ENCODE results near the gene CTNND2. TPM values are rescaled to one million over a fixed set of nuclear protein-coding genes. Genes with fewer than 3 reads are reported as not detected.

The CTNND2 gene
- total and polyA plus RNA-seq, 4 donors, result 0.05 to 0.50 (median 0.27) TPM

DNA sequence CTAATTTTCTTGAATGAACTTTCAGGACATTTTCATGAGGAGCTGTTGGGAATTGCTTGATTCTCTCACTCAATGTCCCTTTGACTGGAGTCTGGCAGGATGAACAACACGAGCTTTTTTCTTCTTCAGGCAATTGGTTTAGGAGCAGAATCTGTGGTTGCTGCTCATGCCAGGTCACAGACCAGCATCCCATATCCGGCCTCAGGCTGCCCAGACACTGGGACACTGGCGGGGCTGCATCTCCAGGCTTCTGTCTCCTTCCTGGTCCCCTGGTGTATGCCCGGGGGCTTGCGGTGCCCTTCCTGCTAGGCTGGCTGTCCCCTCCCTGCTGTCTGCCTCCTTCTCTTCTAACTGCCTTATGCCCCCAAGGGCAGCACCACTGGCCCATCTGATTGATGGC, 831.7 kb downstream of the CTNND2 start:
- 77% methylated on average over 5 of the region's 5 CpGs for WGBS
- DNase-seq (ENCODE audit: low spot score), result no peak
- Histone ChIP-seq H3K9ac (ENCODE audit: low read depth in 1 of 2, low read length in 2 of 2) (no peak overlapping the region), H3K36me3 (ENCODE audit: control insufficient read depth in 4 of 4, insufficient read depth in 3 of 4, low read depth in 1 of 4, low read length in 3 of 4) (no peaks in the 10 kb centered on the region), H3K4me3 (ENCODE audit: low read depth in 1 of 3, low read length in 3 of 3) (no peak overlapping the region), H3K9me3 (ENCODE audit: control insufficient read depth in 4 of 4, low read length in 3 of 4) (no peaks in the 10 kb centered on the region), H3K27me3 (ENCODE audit: control insufficient read depth in 4 of 4, insufficient read depth in 4 of 4, low read length in 3 of 4) (peaks cover 0 to 2% (median 0%) of the 10 kb centered on the region in 4 donors), H3K4me1 (ENCODE audit: control insufficient read depth in 4 of 4, insufficient read depth in 4 of 4, low read length in 3 of 4) (no peaks in the 10 kb centered on the region), H3K27ac (ENCODE audit: low read depth in 1 of 2, low read length in 2 of 2) (no peak overlapping the region)
- no peak for TF ChIP-seq YY1 (IDR thresholded peaks at IDR 0.05)
- TF ChIP-seq, protein P1, sequence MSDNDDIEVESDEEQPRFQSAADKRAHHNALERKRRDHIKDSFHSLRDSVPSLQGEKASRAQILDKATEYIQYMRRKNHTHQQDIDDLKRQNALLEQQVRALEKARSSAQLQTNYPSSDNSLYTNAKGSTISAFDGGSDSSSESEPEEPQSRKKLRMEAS (IDR thresholded peaks at IDR 0.05), result no peak
- no peak for TF ChIP-seq NR2F2 (IDR thresholded peaks at IDR 0.05)
- no peak for TF ChIP-seq FOXA1 (IDR thresholded peaks at IDR 0.05)
- no peak for TF ChIP-seq SP1 (IDR thresholded peaks at IDR 0.05)
- no peak for TF ChIP-seq FOXA2 (IDR thresholded peaks at IDR 0.05)
- TF ChIP-seq, protein P2, sequence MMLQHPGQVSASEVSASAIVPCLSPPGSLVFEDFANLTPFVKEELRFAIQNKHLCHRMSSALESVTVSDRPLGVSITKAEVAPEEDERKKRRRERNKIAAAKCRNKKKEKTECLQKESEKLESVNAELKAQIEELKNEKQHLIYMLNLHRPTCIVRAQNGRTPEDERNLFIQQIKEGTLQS (IDR thresholded peaks at IDR 0.05), result no peak
- no peak for TF ChIP-seq TAF1 (conservative IDR thresholded peaks at IDR 0.05)
- TF ChIP-seq RXRA (IDR thresholded peaks at IDR 0.05), result no peak
- TF ChIP-seq, protein P3, sequence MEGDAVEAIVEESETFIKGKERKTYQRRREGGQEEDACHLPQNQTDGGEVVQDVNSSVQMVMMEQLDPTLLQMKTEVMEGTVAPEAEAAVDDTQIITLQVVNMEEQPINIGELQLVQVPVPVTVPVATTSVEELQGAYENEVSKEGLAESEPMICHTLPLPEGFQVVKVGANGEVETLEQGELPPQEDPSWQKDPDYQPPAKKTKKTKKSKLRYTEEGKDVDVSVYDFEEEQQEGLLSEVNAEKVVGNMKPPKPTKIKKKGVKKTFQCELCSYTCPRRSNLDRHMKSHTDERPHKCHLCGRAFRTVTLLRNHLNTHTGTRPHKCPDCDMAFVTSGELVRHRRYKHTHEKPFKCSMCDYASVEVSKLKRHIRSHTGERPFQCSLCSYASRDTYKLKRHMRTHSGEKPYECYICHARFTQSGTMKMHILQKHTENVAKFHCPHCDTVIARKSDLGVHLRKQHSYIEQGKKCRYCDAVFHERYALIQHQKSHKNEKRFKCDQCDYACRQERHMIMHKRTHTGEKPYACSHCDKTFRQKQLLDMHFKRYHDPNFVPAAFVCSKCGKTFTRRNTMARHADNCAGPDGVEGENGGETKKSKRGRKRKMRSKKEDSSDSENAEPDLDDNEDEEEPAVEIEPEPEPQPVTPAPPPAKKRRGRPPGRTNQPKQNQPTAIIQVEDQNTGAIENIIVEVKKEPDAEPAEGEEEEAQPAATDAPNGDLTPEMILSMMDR (IDR thresholded peaks at IDR 0.05; ENCODE audit: low read depth, low read length, missing input control), result no peak
- no peak for TF ChIP-seq EGR1 (IDR thresholded peaks at IDR 0.05; ENCODE audit: low read depth in 2 of 2)
- no peak for TF ChIP-seq HNF4G (IDR thresholded peaks at IDR 0.05)
- TF ChIP-seq, protein P4, sequence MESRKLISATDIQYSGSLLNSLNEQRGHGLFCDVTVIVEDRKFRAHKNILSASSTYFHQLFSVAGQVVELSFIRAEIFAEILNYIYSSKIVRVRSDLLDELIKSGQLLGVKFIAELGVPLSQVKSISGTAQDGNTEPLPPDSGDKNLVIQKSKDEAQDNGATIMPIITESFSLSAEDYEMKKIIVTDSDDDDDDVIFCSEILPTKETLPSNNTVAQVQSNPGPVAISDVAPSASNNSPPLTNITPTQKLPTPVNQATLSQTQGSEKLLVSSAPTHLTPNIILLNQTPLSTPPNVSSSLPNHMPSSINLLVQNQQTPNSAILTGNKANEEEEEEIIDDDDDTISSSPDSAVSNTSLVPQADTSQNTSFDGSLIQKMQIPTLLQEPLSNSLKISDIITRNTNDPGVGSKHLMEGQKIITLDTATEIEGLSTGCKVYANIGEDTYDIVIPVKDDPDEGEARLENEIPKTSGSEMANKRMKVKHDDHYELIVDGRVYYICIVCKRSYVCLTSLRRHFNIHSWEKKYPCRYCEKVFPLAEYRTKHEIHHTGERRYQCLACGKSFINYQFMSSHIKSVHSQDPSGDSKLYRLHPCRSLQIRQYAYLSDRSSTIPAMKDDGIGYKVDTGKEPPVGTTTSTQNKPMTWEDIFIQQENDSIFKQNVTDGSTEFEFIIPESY (IDR thresholded peaks at IDR 0.05), result no peak
- no peak for TF ChIP-seq GABPA (IDR thresholded peaks at IDR 0.05 in 1 of 2, conservative IDR thresholded peaks at IDR 0.05 in 1 of 2)

DNA sequence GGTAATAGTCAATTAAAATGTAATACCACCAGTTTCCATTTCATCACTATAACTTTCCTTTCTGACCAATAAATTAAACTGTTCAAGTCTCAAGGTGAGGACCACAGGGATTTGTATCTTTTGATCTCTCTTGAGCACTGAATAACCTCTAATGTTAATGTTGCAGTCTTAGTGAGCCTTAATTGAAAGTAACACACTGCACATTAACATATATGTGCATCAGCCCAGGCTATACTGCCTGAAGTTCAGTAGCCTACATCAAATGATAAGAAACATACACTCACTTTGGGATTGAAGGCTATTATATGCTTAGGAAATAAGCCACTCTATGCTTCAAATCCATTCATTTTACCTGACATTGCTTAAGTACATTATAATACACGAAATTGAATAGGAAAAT, 832.2 kb downstream of the CTNND2 start:
- Histone ChIP-seq H3K4me3 (ENCODE audit: low read depth in 1 of 3, low read length in 3 of 3) (no peak overlapping the region), H3K36me3 (ENCODE audit: control insufficient read depth in 4 of 4, insufficient read depth in 3 of 4, low read depth in 1 of 4, low read length in 3 of 4) (no peaks in the 10 kb centered on the region), H3K27me3 (ENCODE audit: control insufficient read depth in 4 of 4, insufficient read depth in 4 of 4, low read length in 3 of 4) (peaks cover 0 to 2% (median 0%) of the 10 kb centered on the region in 4 donors), H3K9me3 (ENCODE audit: control insufficient read depth in 4 of 4, low read length in 3 of 4) (no peaks in the 10 kb centered on the region), H3K9ac (ENCODE audit: low read depth in 1 of 2, low read length in 2 of 2) (no peak overlapping the region), H3K4me1 (ENCODE audit: control insufficient read depth in 4 of 4, insufficient read depth in 4 of 4, low read length in 3 of 4) (no peaks in the 10 kb centered on the region), H3K27ac (ENCODE audit: low read depth in 1 of 2, low read length in 2 of 2) (no peak overlapping the region)
- TF ChIP-seq, protein P3 (IDR thresholded peaks at IDR 0.05; ENCODE audit: low read depth, low read length, missing input control), result no peak
- no peak for TF ChIP-seq NR2F2 (IDR thresholded peaks at IDR 0.05)
- TF ChIP-seq GABPA (IDR thresholded peaks at IDR 0.05 in 1 of 2, conservative IDR thresholded peaks at IDR 0.05 in 1 of 2), result no peak
- TF ChIP-seq, protein P4 (IDR thresholded peaks at IDR 0.05), result no peak
- no peak for TF ChIP-seq FOXA1 (IDR thresholded peaks at IDR 0.05)
- TF ChIP-seq RAD21 (IDR thresholded peaks at IDR 0.05), result no peak
- TF ChIP-seq, protein P2 (IDR thresholded peaks at IDR 0.05), result no peak
- TF ChIP-seq SP1 (IDR thresholded peaks at IDR 0.05), result no peak
- no peak for TF ChIP-seq EGR1 (IDR thresholded peaks at IDR 0.05; ENCODE audit: low read depth in 2 of 2)
- TF ChIP-seq, protein P5, sequence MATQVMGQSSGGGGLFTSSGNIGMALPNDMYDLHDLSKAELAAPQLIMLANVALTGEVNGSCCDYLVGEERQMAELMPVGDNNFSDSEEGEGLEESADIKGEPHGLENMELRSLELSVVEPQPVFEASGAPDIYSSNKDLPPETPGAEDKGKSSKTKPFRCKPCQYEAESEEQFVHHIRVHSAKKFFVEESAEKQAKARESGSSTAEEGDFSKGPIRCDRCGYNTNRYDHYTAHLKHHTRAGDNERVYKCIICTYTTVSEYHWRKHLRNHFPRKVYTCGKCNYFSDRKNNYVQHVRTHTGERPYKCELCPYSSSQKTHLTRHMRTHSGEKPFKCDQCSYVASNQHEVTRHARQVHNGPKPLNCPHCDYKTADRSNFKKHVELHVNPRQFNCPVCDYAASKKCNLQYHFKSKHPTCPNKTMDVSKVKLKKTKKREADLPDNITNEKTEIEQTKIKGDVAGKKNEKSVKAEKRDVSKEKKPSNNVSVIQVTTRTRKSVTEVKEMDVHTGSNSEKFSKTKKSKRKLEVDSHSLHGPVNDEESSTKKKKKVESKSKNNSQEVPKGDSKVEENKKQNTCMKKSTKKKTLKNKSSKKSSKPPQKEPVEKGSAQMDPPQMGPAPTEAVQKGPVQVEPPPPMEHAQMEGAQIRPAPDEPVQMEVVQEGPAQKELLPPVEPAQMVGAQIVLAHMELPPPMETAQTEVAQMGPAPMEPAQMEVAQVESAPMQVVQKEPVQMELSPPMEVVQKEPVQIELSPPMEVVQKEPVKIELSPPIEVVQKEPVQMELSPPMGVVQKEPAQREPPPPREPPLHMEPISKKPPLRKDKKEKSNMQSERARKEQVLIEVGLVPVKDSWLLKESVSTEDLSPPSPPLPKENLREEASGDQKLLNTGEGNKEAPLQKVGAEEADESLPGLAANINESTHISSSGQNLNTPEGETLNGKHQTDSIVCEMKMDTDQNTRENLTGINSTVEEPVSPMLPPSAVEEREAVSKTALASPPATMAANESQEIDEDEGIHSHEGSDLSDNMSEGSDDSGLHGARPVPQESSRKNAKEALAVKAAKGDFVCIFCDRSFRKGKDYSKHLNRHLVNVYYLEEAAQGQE (IDR thresholded peaks at IDR 0.05), result no peak
- TF ChIP-seq HNF4A (conservative IDR thresholded peaks at IDR 0.05), result no peak
- no peak for TF ChIP-seq YY1 (IDR thresholded peaks at IDR 0.05)
- no peak for TF ChIP-seq TAF1 (conservative IDR thresholded peaks at IDR 0.05)
- no peak for DNase-seq (ENCODE audit: low spot score)
- 61% methylated on average over 1 of the region's 1 CpG for WGBS
